HL-60 (cell line): ENCODE measurements around the gene LSM10.

Source experiments
- DNase-seq, 2 experiments: peaks; one replicate each; pipeline ENCODE4 v3.0.0-alpha.2; 2010 to 2020; ENCODE audit warnings: low read depth in 1 of 2, low spot score in 1 of 2
- H3K27ac ChIP-seq: fragments of 250-450 bp; sonication (Bioruptor Pico); replicated peaks from 2 replicates; pipeline ENCODE4 v1.5.1; 2020; ENCODE audit warnings: mild to moderate bottlenecking, moderate library complexity
- H3K27me3 ChIP-seq: fragments of 250-450 bp; sonication (Bioruptor Pico); 2 replicates; pipeline ENCODE4 v1.5.1; 2021; ENCODE audit warnings: mild to moderate bottlenecking, moderate library complexity; ENCODE audit not compliant: insufficient read depth, poor library complexity, severe bottlenecking
- H3K4me3 ChIP-seq: replicated peaks from 2 replicates; pipeline ENCODE4 v1.5.1; 2011; ENCODE audit warnings: mild to moderate bottlenecking, control low read depth, low read length; ENCODE audit not compliant: insufficient read depth
- CTCF ChIP-seq: IDR thresholded peaks from one replicate; pipeline ENCODE4 v1.5.1; 2011; ENCODE audit warnings: low read length, control low read depth, inconsistent platforms; ENCODE audit not compliant: insufficient read depth
- GABPA ChIP-seq: IDR thresholded peaks from 2 replicates; pipeline ENCODE4 v1.6.1; 2012; ENCODE audit warnings: low read depth
- POLR2AphosphoS5 ChIP-seq: IDR thresholded peaks from 2 replicates; pipeline ENCODE4 v1.6.1; 2012; ENCODE audit warnings: low read depth
- SPI1 ChIP-seq: IDR thresholded peaks from 2 replicates; pipeline ENCODE4 v1.6.1; 2012; ENCODE audit warnings: low read depth, mild to moderate bottlenecking, borderline replicate concordance
- TF ChIP-seq, protein P1 (sequence below): IDR thresholded peaks from 2 replicates; pipeline ENCODE4 v1.6.1; 2012; ENCODE audit warnings: low read depth; ENCODE audit not compliant: insufficient replicate concordance

The LSM10 gene

DNA sequence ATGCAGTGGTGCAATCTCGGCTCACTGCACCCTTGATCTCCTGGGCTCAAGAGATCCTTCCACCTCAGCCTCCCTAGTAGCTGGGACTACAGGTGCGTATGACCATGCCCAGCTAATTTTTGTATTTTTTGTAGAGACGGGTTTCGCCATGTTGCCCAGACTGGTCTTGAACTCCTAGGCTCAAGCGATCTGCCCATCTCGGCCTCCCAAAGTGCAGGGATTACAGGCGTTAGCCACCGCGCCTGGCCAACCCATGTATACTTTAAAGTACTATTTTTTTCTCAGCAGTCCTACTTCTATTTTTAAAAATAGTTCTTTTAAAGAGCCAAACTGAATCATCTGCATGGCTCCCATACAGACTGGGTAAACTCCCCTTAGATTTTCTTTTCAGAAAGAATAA, 15.5 kb downstream of the LSM10 start:
- no peak overlapping the region for H3K27ac ChIP-seq
- TF ChIP-seq SPI1 = no peak
- TF ChIP-seq CTCF = no peak
- TF ChIP-seq POLR2AphosphoS5 = no peak
- no peak for TF ChIP-seq GABPA
- TF ChIP-seq, protein P1, sequence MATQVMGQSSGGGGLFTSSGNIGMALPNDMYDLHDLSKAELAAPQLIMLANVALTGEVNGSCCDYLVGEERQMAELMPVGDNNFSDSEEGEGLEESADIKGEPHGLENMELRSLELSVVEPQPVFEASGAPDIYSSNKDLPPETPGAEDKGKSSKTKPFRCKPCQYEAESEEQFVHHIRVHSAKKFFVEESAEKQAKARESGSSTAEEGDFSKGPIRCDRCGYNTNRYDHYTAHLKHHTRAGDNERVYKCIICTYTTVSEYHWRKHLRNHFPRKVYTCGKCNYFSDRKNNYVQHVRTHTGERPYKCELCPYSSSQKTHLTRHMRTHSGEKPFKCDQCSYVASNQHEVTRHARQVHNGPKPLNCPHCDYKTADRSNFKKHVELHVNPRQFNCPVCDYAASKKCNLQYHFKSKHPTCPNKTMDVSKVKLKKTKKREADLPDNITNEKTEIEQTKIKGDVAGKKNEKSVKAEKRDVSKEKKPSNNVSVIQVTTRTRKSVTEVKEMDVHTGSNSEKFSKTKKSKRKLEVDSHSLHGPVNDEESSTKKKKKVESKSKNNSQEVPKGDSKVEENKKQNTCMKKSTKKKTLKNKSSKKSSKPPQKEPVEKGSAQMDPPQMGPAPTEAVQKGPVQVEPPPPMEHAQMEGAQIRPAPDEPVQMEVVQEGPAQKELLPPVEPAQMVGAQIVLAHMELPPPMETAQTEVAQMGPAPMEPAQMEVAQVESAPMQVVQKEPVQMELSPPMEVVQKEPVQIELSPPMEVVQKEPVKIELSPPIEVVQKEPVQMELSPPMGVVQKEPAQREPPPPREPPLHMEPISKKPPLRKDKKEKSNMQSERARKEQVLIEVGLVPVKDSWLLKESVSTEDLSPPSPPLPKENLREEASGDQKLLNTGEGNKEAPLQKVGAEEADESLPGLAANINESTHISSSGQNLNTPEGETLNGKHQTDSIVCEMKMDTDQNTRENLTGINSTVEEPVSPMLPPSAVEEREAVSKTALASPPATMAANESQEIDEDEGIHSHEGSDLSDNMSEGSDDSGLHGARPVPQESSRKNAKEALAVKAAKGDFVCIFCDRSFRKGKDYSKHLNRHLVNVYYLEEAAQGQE = no peak
- no peak for DNase-seq
- H3K27me3 ChIP-seq = no peaks in the 10 kb centered on the region
- H3K4me3 ChIP-seq = no peak overlapping the region

DNA sequence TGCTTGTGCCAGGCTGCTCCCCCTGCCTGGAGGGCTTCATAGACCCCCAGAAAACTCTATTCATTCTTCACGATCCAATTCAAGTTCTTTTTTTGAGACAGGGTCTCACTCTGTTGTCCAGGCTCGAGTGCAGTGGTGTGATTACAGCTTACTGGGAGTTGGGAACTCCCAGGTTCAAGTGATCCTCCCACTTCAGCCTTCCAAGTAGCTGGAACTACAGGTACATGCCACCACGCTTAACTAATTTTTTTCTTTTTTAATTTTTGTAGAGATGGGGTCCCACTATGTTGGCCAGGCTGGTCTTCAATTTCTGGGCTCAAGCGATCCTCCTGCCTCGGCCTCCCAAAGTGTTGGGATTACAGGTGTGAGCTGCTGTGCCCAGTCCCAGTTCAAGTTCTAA, 16.3 kb downstream of the LSM10 start:
- Histone ChIP-seq H3K27ac (no peak overlapping the region), H3K27me3 (no peaks in the 10 kb centered on the region), H3K4me3 (no peak overlapping the region)
- DNase-seq = no peak
- TF ChIP-seq CTCF = no peak
- no peak for TF ChIP-seq GABPA
- TF ChIP-seq, protein P1 = no peak
- TF ChIP-seq SPI1 = no peak

GRCh38 chr1:36380782-36381181, 16.9 kb downstream of the LSM10 start:
- H3K27ac ChIP-seq = no peak overlapping the region

More at GRCh38 chr1:36380782-36381181, 16.9 kb downstream of the LSM10 start:
- no peak for TF ChIP-seq CTCF
- TF ChIP-seq GABPA = no peak
- TF ChIP-seq, protein P1 = no peak
- TF ChIP-seq POLR2AphosphoS5 = no peak
- no peak for TF ChIP-seq SPI1
- Histone ChIP-seq H3K27me3 (no peaks in the 10 kb centered on the region), H3K4me3 (no peak overlapping the region)
- no peak for DNase-seq
